Embryonic facial prominence (tissue), 1 donor: ENCODE results near the gene IL1RL2.

Experiments
- DNase-seq: peaks from one replicate; pipeline ENCODE4 v3.0.0-alpha.2; 2016; ENCODE audit errors: extremely low spot score

IL1RL2 gene

GRCh38 chr2:102267774-102268173 lies 81.0 kb downstream of the IL1RL2 start:
- no peak for DNase-seq

GRCh38 chr2:102268510-102269199 lies 81.8 kb downstream of the IL1RL2 start:
- DNase-seq: no peak

DNA sequence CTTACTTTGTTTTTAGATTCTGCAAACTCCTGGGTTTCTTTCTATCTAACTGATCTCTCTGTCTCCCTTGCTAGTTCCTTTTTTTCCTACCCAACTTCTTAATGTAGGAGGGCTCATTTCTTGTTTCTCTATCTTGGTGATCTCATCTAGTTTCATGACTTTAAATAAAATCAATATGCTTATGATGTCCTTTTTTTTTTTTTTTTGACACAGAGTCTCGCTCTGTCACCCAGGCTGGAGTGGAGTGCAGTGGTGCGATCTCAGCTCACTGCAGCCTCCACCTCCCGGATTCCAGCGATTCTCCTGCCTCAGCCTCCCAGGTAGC lies 82.3 kb downstream of the IL1RL2 start:
- DNase-seq: no peak

DNA sequence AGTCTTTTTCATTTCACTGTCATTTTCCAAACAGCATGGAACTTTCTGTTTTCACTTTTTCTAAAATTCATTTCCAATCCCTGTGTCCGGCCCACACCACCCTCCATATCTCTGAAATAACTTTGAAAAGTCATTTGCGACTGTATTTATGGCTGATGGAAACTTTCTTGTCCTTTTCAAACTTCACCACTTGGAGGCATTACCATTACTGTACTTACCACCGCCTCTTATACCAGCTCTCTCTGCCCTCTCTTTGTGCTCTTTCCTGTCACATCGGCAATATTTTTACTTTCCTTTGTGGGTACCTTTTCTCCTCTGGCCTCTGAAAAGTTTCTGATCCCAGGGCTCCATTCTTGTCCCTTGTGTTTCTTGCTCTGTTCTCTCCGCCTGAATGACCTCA lies 85.0 kb downstream of the IL1RL2 start:
- no peak for DNase-seq

DNA sequence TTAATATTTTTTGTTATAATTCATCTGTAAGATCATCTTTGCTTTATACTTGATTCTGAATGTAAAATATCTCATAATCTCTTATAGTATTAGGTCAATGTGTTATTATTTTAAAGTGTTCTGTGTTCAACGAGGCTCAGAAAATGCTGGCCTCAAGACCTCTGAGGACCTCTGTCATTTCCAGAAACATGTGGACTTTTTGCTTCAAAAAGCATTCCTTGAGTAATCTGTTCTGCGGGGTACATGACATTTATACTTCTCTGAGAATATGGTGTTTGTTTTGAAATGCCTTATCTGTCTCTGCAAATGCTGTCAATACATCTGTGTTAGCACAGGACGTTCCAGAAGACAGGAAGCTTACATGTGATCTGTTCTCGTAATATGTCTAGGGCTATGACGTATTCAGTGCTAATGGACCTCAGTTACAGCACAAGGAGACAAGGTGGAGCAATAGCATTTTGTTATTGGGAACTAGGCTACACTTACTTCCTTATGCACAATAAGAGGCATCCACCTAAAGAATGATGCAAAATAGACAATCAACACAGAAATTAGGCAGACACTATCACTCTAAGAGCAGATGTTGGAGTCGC lies 86.9 kb downstream of the IL1RL2 start:
- DNase-seq: no peak

GRCh38 chr2:102276549-102277201 lies 89.9 kb downstream of the IL1RL2 start:
- no peak for DNase-seq

- DNase-seq: no peak
Observed at GRCh38 chr2:102277202-102277700, 90.4 kb downstream of the IL1RL2 start.

GRCh38 chr2:102278720-102279390 lies 92.0 kb downstream of the IL1RL2 start:
- no peak for DNase-seq

DNA sequence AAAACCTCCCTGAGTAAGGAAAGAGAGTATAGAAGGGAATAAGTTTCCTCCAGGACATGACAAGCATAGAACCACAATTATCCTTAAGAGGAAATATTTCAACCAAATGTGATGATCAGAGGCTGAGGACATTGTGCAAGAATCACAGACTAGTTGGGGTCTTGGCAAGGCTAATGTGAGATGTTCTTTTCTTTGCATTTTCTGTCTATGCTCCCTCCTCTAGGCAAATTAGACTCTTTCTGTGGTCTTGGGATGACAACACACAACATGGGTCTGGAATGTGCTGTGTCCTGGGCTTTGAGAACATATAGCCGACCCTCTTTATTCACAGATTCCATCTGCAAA lies 92.5 kb downstream of the IL1RL2 start:
- DNase-seq: no peak

DNA sequence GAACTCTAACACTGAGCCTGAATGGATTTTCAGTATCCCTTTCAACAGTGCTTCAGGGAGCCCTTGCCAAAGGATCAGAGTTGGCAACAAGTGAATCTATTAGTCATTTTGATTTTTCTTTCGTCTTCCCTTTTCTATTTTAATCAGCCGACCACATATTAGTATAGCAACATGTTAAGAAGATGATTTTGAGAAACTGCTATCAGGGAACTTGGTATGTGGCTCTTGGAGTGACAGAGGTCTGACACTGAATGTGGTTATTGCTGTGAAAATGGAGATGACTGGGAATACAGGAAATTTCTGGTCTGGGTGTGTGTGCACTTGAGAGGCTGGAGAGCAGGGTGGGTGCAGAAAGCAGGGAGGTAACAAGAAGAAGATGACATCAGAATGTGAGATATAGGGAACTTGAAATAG lies 95.9 kb downstream of the IL1RL2 start:
- no peak for DNase-seq

GRCh38 chr2:102283996-102284395 lies 97.2 kb downstream of the IL1RL2 start:
- DNase-seq: no peak

- DNase-seq: no peak
Observed at GRCh38 chr2:102284611-102285010, 97.8 kb downstream of the IL1RL2 start.

DNA sequence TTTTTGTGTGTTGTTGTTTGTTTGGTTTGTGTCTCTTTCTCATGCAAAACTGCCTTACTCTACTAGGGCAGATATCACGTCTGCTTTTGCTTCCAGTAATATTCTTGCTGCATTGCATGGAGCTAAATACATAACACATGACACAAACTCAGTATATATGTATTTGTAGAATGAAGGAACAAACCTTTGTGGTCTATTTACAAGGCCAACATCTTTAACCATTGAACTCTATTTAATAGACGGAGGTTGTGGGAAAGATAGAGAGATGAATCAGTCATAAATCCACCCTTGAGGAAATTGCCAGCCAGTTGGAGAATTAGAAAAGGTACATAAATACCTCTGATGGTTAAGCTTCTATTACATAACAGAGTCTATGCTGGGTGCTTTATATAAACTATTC lies 98.5 kb downstream of the IL1RL2 start:
- no peak for DNase-seq

DNA sequence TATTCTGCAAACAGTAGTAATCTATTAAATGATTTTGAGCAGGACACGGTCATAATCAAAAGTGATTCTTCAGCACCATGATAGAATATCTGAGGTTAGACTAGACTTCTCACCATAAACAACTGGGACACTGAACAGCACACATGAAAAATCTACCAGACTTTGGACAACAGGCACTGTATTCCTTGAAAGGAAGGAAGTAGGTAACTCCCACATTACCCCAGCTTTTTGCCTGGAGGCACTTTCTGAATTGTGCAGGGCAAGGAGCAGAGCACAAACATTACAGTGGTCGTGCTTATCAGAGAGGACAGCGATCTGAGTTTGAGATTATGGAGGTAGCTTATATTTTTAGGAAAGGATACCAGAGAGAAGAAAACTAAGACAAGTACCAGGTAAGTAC lies 99.2 kb downstream of the IL1RL2 start:
- no peak for DNase-seq

- no peak for DNase-seq
Observed at GRCh38 chr2:102289129-102289528, 102.3 kb downstream of the IL1RL2 start.
